ENCODE data around the gene OR2T10.

DNA sequence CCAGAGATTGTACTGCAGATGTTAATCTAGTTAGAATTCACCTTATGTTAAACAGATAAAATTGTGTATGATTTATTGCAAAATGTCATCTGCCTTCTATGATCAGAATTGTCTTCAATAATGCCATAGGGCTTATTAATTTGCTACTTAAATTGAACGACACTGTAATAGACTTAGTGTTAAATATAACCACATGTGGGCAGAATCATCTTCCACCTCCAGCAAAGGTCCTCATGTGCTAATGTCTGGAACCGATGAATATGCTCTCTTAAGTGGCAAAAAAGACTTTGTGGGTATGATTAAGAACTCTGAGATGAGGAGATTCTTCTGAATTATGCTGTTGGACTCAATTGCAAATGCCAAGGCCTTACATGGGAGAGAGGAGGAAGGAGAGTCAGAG is 33.1 kb upstream of the OR2T10 start:
- TF ChIP-seq POLR2A (IDR thresholded peaks at IDR 0.05): no peak
- TF ChIP-seq, protein P1, sequence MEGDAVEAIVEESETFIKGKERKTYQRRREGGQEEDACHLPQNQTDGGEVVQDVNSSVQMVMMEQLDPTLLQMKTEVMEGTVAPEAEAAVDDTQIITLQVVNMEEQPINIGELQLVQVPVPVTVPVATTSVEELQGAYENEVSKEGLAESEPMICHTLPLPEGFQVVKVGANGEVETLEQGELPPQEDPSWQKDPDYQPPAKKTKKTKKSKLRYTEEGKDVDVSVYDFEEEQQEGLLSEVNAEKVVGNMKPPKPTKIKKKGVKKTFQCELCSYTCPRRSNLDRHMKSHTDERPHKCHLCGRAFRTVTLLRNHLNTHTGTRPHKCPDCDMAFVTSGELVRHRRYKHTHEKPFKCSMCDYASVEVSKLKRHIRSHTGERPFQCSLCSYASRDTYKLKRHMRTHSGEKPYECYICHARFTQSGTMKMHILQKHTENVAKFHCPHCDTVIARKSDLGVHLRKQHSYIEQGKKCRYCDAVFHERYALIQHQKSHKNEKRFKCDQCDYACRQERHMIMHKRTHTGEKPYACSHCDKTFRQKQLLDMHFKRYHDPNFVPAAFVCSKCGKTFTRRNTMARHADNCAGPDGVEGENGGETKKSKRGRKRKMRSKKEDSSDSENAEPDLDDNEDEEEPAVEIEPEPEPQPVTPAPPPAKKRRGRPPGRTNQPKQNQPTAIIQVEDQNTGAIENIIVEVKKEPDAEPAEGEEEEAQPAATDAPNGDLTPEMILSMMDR (IDR thresholded peaks at IDR 0.05): no peak
